K562 (cell line): ENCODE results near the gene TRRAP. TPM values are rescaled to one million over a fixed set of nuclear protein-coding genes. Genes with fewer than 3 reads are reported as not detected.

Experiments
- ATAC-seq: fragments of 200-7000 bp; cut with Tn5 transposase; 3 replicates; pipeline ENCODE4 v1.9.1; 2020; ENCODE audit warnings: moderate library complexity
- BruUV-seq: library from RNA; stranded (reverse); fragments of 400-500 nt; replicated peaks from 2 replicates; lab custom pipeline; 2021; lab: Mats Ljungman, UMichigan
- CTCF ChIA-PET: fragments of 300-600 bp; formaldehyde crosslinking; extraction: SDS; loops from one replicate; lab custom pipeline; 2021; ENCODE audit warnings: low intra/inter-chr PET ratio; lab: Yijun Ruan, JAX
- POLR2A ChIA-PET: fragments of 300-600, 350-650 bp; sonication (Branson Sonifier 250); formaldehyde crosslinking; extraction: SDS; loops from one replicate; lab custom pipeline; 2021; ENCODE audit warnings: antibody characterized with exemption, inconsistent platforms; lab: Yijun Ruan, JAX
- DNase-seq, 4 experiments: peaks; one replicate each; pipeline versions ENCODE4 v3.0.0 to v3.0.0-alpha.2; 2011 to 2018; ENCODE audit warnings: low spot score in 3 of 4, mixed read lengths in 3 of 4; ENCODE audit errors: extremely low read depth in 1 of 4
- FAIRE-seq: peaks from 2 replicates; lab custom pipeline; 2011; peaks lifted over from hg19 to GRCh38; lab: Jason Lieb, UNC
- H2AFZ ChIP-seq: 2 replicates; pipeline ENCODE4 v1.6.0; 2011; ENCODE audit warnings: low read depth, low read length, control low read depth, inconsistent platforms
- H3K27ac ChIP-seq: fragments of 200-600 bp; 3 replicates; pipeline ENCODE4 v1.8.0; 2011; ENCODE audit warnings: low read depth, mild to moderate bottlenecking, control low read depth, inconsistent platforms, low read length, moderate library complexity, mixed read lengths; ENCODE audit errors: extremely low read depth
- H3K27me3 ChIP-seq, 2 experiments: fragments of 300-600 bp in 1 of 2; 2 replicates in 1 of 2; 3 replicates in 1 of 2; pipeline versions ENCODE4 v1.6.0 to v1.8.0; 2011; ENCODE audit warnings: inconsistent platforms in 2 of 2, low read length in 2 of 2, mild to moderate bottlenecking in 1 of 2, mixed read lengths in 1 of 2, moderate library complexity in 1 of 2; ENCODE audit not compliant: control insufficient read depth in 2 of 2, insufficient read depth in 2 of 2
- H3K36me3 ChIP-seq: fragments of 300-600 bp; 3 replicates; pipeline ENCODE4 v1.8.0; 2011; ENCODE audit warnings: mild to moderate bottlenecking, low read length, inconsistent platforms; ENCODE audit not compliant: control insufficient read depth, insufficient read depth
- H3K4me1 ChIP-seq, 2 experiments: fragments of 200-600 bp in 1 of 2; replicated peaks in 1 of 2; 2 replicates in 1 of 2; 3 replicates in 1 of 2; pipeline versions ENCODE4 v1.5.1 to v1.8.0; 2011; ENCODE audit warnings: inconsistent platforms in 2 of 2, low read length in 2 of 2, mild to moderate bottlenecking in 1 of 2, mixed read lengths in 1 of 2, moderate library complexity in 1 of 2; ENCODE audit not compliant: control insufficient read depth in 2 of 2, insufficient read depth in 2 of 2
- H3K4me2 ChIP-seq: 2 replicates; pipeline ENCODE4 v1.6.1; 2011; ENCODE audit warnings: low read length, control low read depth, inconsistent platforms, mixed read lengths; ENCODE audit not compliant: insufficient read depth
- H3K4me3 ChIP-seq: fragments of 200-600 bp; sonication (generic), shearing (Covaris generic); 2 replicates; pipeline ENCODE4 v1.5.1; 2016; ENCODE audit warnings: control low read depth, inconsistent platforms
- H3K79me2 ChIP-seq: fragments of 200-600 bp; 3 replicates; pipeline ENCODE4 v1.8.0; 2011; ENCODE audit warnings: low read length, inconsistent platforms; ENCODE audit not compliant: control insufficient read depth, insufficient read depth
- H3K9ac ChIP-seq, 2 experiments: 2 replicates each; pipeline versions ENCODE4 v1.6.0 to v1.6.1; 2011; ENCODE audit warnings: low read depth in 2 of 2, low read length in 2 of 2, control low read depth in 1 of 2, inconsistent platforms in 1 of 2, mild to moderate bottlenecking in 1 of 2, mixed read lengths in 1 of 2; ENCODE audit not compliant: insufficient read depth in 1 of 2
- H3K9me1 ChIP-seq: one replicate; pipeline ENCODE4 v1.6.0; 2011; ENCODE audit warnings: inconsistent platforms, mild to moderate bottlenecking, low read length, moderate library complexity; ENCODE audit not compliant: control insufficient read depth, insufficient read depth
- H3K9me3 ChIP-seq: replicated peaks from 2 replicates; pipeline ENCODE4 v1.5.1; 2011; ENCODE audit warnings: low read depth, low read length, inconsistent platforms; ENCODE audit not compliant: control insufficient read depth, insufficient read depth
- H4K20me1 ChIP-seq: replicated peaks from 2 replicates; pipeline ENCODE4 v1.6.1; 2011; ENCODE audit warnings: low read length, inconsistent platforms, mixed read lengths; ENCODE audit not compliant: control insufficient read depth, insufficient read depth
- BCLAF1 ChIP-seq, 2 experiments: fragments of 450-650 bp in 1 of 2; IDR thresholded peaks; 2 replicates each; pipeline ENCODE4 v1.6.1; 2011 to 2017; ENCODE audit warnings: low read depth in 2 of 2, antibody characterized with exemption in 1 of 2, borderline replicate concordance in 1 of 2, low read length in 1 of 2, mild to moderate bottlenecking in 1 of 2, mixed read lengths in 1 of 2; ENCODE audit not compliant: control insufficient read depth in 1 of 2
- CEBPB ChIP-seq: fragments of 450-650 bp; IDR thresholded peaks from 2 replicates; pipeline ENCODE4 v1.6.1; 2016; ENCODE audit warnings: missing genetic modification characterization, missing compliant biosample characterization
- DIDO1 ChIP-seq: fragments of 450-650 bp; IDR thresholded peaks from 2 replicates; pipeline ENCODE4 v1.6.1; 2016; ENCODE audit warnings: low read depth, missing biosample characterization, missing genetic modification characterization
- WGBS: fragments of 100-300 bp; shearing (Covaris generic); methylation state at CpG from one replicate; pipeline ENCODE4 v1.1.6; 2016; ENCODE audit warnings: low coverage, mixed read lengths; ENCODE audit not compliant: insufficient coverage; ENCODE audit errors: missing lambda C conversion rate; 5-methylcytosine and 5-hydroxymethylcytosine counted together
- in situ Hi-C: fragments of 300-500 bp; cut with MboI; formaldehyde crosslinking; loops from 4 replicates; pipeline ENCODE4 v1.15.0; 2018; ENCODE audit warnings: inconsistent platforms, mixed read lengths
- intact Hi-C: fragments of 100-400 bp; cut with micrococcal nuclease; formaldehyde crosslinking; loops from 2 replicates; pipeline ENCODE4 v1.14.2; 2022
- polyA plus RNA-seq, 8 experiments: library from polyadenylated mRNA; depleted of rRNA in 4 of 8; stranded (reverse) in 5 of 8; unstranded in 3 of 8; fragments of >200 nt; fragmentation: Nextera tagmentation in 2 of 8; fragmentation: Illumina TruSeq in 1 of 8; extraction: Ambion mirVana in 2 of 8; extraction: Trizol in 1 of 8; gene quantifications; 2 replicates each; pipeline versions ENCODE4 v1.2.1 to v1.2.3, GENCODE V29; 2011 to 2014; ENCODE audit warnings: inconsistent platforms in 1 of 8, missing spikeins in 1 of 8
- total RNA-seq, 7 experiments: library from RNA; depleted of rRNA in 6 of 7; stranded (reverse); fragments of >200 nt in 6 of 7; fragmentation: Illumina TruSeq in 2 of 7; extraction: Trizol in 2 of 7; gene quantifications; 2 replicates each; pipeline versions ENCODE4 v1.2.1 to v1.2.3, GENCODE V29; 2011 to 2021; ENCODE audit warnings: low replicate concordance in 1 of 7

TRRAP gene
- total and polyA plus RNA-seq, 9 of the 15 experiments (the other 6 are each of a cell fraction or from before 2014, with no cell fraction given), result 1.3 to 47.2 (median 9.7) TPM

GRCh38 chr7:98917331-98917730 is 39.0 kb downstream of the TRRAP start:
- Histone ChIP-seq H3K9ac (peak overlapping the region in 1 of 2 experiments; percentile 14; a peak in 1 of 4 replicates), H3K4me2 (no peak overlapping the region), H3K9me3 (no peaks in the 10 kb centered on the region), H3K36me3 (peaks cover 94% of the 10 kb centered on the region), H3K4me3 (no peak overlapping the region), H3K79me2 (no peaks in the 10 kb centered on the region), H3K4me1 (peaks cover 0 to 4% of the 10 kb centered on the region in 2 experiments; a peak in 2 of 5 replicates), H4K20me1 (no peaks in the 10 kb centered on the region; the same call in 1 of the 2 replicates), H3K9me1 (no peaks in the 10 kb centered on the region), H2AFZ (no peak overlapping the region), H3K27me3 (no peaks in the 10 kb centered on the region), H3K27ac (no peak overlapping the region)
- ChIA-PET CTCF (no interaction called here), POLR2A (interaction anchor here (0.8 kb wide), 2 partner anchors 13 to 28 kb away, joined by 3 read pairs; no protein-coding TSS in a partner anchor)
- intact Hi-C loops (no loop called here), in situ Hi-C loops (no loop called here)
- DNase-seq (no peak), FAIRE-seq (no peak), ATAC-seq (no peak)
- BruUV-seq, result no TSS peak
- TF ChIP-seq DIDO1 (tag), result no peak
- WGBS, result 94% methylated on average over 12 of the region's 12 CpGs

- intact Hi-C loops, result no loop called here
- CTCF ChIA-PET, result interaction anchor here (0.6 kb wide), 1 partner anchor 303 kb away, joined by 3 read pairs; no protein-coding TSS in a partner anchor
- Histone ChIP-seq H3K79me2 (no peaks in the 10 kb centered on the region), H3K9me3 (no peaks in the 10 kb centered on the region), H3K4me1 (peaks cover 0 to 8% of the 10 kb centered on the region in 2 experiments; a peak in 3 of 5 replicates), H3K4me2 (no peak overlapping the region; the same call in 1 of the 2 replicates), H3K4me3 (no peak overlapping the region), H4K20me1 (no peaks in the 10 kb centered on the region), H3K27me3 (no peaks in the 10 kb centered on the region), H3K36me3 (peaks cover 92% of the 10 kb centered on the region), H2AFZ (no peak overlapping the region), H3K9ac (0 out of 4 replicates have a peak overlapping the region, but pooled peaks of 1 of the 2 experiments have one; percentile 30), H3K27ac (no peak overlapping the region; the same call in 2 of the 3 replicates), H3K9me1 (no peaks in the 10 kb centered on the region)
- DNase-seq (no peak), ATAC-seq (peak; percentile 20; the same call in 1 of the 3 replicates), FAIRE-seq (no peak)
- BruUV-seq, result no TSS peak
- in situ Hi-C loops, result no loop called here
- 96% methylated on average over 22 of the region's 25 CpGs for WGBS
- POLR2A ChIA-PET, result interaction anchor here (0.9 to 1.5 kb wide), 2 partner anchors 9 to 13 kb away, joined by 3 to 5 read pairs; no protein-coding TSS in a partner anchor
- TF ChIP-seq CEBPB, result peak; percentile 59
- no peak for TF ChIP-seq BCLAF1 (IDR thresholded peaks at IDR 0.05; ENCODE audit: borderline replicate concordance in 1 of 2, control insufficient read depth in 1 of 2, low read depth in 2 of 2, low read length in 1 of 2)
Observed at GRCh38 chr7:98921608-98922372, 43.5 kb downstream of the TRRAP start.
